ENCODE results near the gene BRD3.
"Not testable (repeated sequence)": the region's sequence is repeated elsewhere in the genome, so short reads cannot be mapped to it uniquely, and the experiment has no call there.

Gene BRD3

GRCh38 chr9:133993635-133994253 lies 74.1 kb downstream of the BRD3 start:
- no peak for DNase-seq (ENCODE audit: low spot score)

- DNase-seq (ENCODE audit: low spot score) = peak; percentile 93
Measured at GRCh38 chr9:133992780-133993634, 74.8 kb downstream of the BRD3 start.

- peak; percentile 78 for DNase-seq (ENCODE audit: low spot score)
Measured at GRCh38 chr9:133991964-133992779, 75.7 kb downstream of the BRD3 start, which contains the start of gene VAV2. VAV2 (minus strand) TSS chr9:133992324; CDS start chr9:133992278, 46 bp downstream.

GRCh38 chr9:133991214-133991921 lies 76.5 kb downstream of the BRD3 start:
- peak; percentile 48 for DNase-seq (ENCODE audit: low spot score)

- peak; percentile 80 for DNase-seq (ENCODE audit: low spot score)
Measured at GRCh38 chr9:133990366-133991213, 77.2 kb downstream of the BRD3 start.

- DNase-seq (ENCODE audit: low spot score) = no peak
Measured at GRCh38 chr9:133989625-133990365, 78.0 kb downstream of the BRD3 start.

GRCh38 chr9:133988771-133989170 lies 79.1 kb downstream of the BRD3 start:
- not testable (repeated sequence) for DNase-seq (ENCODE audit: low spot score)

GRCh38 chr9:133987946-133988665 lies 79.7 kb downstream of the BRD3 start:
- DNase-seq (ENCODE audit: low spot score) = no peak

- no peak for DNase-seq (ENCODE audit: low spot score)
Measured at GRCh38 chr9:133987446-133987788, 80.4 kb downstream of the BRD3 start.

- DNase-seq (ENCODE audit: low spot score) = no peak
Measured at GRCh38 chr9:133986774-133987445, 80.9 kb downstream of the BRD3 start.

- DNase-seq (ENCODE audit: low spot score) = no peak
Measured at GRCh38 chr9:133986061-133986460, 81.8 kb downstream of the BRD3 start.

GRCh38 chr9:133982971-133983720 lies 84.7 kb downstream of the BRD3 start:
- no peak for DNase-seq (ENCODE audit: low spot score)

- DNase-seq (ENCODE audit: low spot score) = no peak
Measured at GRCh38 chr9:133981958-133982681, 85.7 kb downstream of the BRD3 start.

- no peak for DNase-seq (ENCODE audit: low spot score)
Measured at GRCh38 chr9:133981589-133981957, 86.3 kb downstream of the BRD3 start.

- no peak for DNase-seq (ENCODE audit: low spot score)
Measured at GRCh38 chr9:133980864-133981588, 86.8 kb downstream of the BRD3 start.
